Left ventricle myocardium superior (tissue), 1 donor: ENCODE measurements around the gene KCNQ2. TPM values are rescaled to one million over a fixed set of nuclear protein-coding genes. Genes with fewer than 3 reads are reported as not detected.

ENCODE experiments used
- ATAC-seq: fragments of 200-7000 bp; cut with Tn5 transposase; one replicate; pipeline ENCODE4 v1.9.1; 2020; ENCODE audit warnings: mild to moderate bottlenecking, moderate library complexity
- DNase-seq: peaks from one replicate; pipeline ENCODE4 v3.0.0-alpha.2; 2020
- intact Hi-C: fragments of 100-400 bp; cut with micrococcal nuclease; formaldehyde crosslinking; loops from one replicate; pipeline ENCODE4 v1.11.0; 2022
- total RNA-seq: library from RNA; stranded (reverse); fragmentation: NEBNext Ultra II Directional; extraction: Animal tissue kit (Norgen Biotek cat#: 25700); gene quantifications from one replicate; pipeline ENCODE4 v1.2.1, GENCODE V29; 2021
- donor health status: DM: no; HTN: yes; CAD: no; lungs with severe emphysema.

Gene KCNQ2
- total RNA-seq, 1 donor from 2014 or later = 0.52 TPM

DNA sequence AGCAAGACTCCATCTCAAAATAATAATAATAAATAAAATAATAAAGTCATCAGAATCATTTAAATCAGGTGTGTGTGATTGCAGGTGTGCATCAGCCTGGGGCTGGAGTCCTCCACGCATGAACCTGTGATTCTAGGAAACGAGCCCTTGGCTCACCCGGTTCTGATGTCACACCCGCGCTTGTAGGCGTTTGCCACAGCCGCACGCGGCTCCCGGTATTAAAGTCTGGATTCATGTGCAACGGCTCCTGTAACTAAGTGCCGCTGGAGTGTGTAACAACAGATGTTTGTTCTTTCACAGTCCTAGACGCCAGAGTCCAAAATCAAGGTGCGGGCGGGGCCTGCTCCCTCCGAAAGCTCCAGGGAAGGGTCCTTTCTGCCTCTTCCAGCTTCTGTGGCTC, 45.2 kb downstream of the KCNQ2 start:
- ATAC-seq (no peak), DNase-seq (no peak)
- intact Hi-C loops = no loop called here

DNA sequence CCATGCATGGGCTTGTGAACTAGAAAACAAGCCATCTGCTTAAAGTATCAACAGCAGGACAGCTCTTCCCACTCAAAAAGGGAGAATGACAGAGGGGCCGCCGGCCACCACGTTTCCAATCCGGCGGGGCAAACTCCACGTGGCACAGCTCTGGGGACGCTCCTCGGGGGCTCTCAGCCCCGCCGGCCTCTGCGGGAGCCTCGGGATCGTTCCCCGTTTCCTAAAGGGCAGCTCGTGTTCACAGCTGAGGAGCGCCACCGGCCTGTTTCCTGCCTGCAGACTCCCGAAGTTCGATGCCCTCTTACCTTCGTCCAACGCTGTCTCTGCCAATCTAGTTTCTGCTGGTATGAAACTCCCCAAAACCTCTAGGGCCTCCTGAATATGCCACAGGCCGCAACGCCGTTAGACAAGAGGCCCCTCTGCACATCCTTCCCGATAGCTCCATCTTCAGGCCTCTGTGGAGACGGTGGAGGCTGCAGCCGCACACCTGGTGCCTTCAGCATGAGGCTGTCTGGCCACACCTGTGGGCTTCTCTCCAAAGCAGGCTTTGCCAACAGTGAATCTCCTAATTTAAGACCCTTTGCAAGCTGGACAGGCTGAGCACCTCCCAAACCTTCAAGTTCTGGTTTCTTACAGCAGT, 46.5 kb downstream of the KCNQ2 start:
- intact Hi-C loops = no loop called here
- DNase-seq = no peak
- ATAC-seq = no peak

DNA sequence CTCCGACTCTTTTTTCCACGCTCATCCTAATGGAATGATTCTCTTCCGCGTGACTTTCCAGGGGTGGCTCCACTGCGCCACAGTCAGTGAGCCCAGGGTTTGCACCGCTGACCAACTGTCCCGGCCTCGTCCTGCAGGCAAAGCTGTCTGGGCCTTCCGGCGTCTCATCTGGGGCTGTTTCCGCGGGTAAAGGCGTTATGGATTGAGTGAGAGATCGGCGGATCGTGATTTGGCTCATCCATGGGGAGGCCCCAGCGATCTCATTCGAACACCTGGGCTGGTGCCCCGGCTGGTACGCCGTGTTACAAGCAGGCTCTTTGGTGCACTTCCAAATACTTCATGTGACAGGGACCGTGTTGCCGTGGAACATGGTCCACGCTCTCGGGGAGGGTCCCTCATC, 47.8 kb downstream of the KCNQ2 start:
- intact Hi-C loops = no loop called here
- DNase-seq = no peak

DNA sequence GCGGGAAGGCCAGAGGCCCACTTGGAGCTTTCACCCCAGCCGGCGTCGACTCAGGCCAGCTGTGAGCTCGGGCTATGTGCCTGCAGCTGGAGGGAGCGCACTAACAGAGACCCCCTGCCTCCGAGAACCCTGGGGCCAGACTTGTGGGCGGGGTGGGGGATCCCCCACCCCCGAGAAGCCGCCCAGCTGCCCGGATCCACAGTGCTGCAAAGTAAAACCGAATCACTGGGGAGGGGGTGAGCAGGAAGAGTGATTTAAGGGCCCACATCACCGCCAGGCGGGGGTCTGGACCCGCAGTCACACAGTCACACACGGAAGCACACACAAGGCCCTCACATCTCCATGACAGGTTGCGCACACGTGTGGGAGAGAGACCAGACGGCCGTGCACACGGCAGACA, 48.7 kb downstream of the KCNQ2 start:
- no peak for ATAC-seq
- DNase-seq = no peak
- intact Hi-C loops = no loop called here

More for the DNA sequence above, 47.8 kb downstream of the KCNQ2 start:
- ATAC-seq = no peak

DNA sequence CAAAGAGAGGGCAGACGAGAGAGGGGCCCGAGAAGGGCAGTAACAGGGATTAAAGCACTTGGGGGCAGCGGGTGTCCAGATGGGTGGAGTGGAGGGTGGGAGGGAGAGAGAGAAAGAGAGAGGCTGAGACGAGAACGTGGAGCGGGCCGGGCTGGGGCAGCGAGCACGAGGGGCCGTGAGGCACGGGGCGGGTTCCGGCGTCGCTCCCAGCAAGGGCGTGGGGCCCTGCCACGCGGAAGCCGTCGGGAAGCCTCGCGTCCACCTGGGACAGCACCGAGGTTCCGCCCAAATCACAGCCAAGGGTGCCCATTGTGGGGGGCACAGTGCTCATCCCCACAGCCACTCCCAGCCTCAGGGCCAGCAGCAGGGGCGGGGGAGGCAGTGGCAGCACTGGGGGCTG, 49.8 kb downstream of the KCNQ2 start:
- DNase-seq (no peak), ATAC-seq (no peak)
- intact Hi-C loops = no loop called here

DNA sequence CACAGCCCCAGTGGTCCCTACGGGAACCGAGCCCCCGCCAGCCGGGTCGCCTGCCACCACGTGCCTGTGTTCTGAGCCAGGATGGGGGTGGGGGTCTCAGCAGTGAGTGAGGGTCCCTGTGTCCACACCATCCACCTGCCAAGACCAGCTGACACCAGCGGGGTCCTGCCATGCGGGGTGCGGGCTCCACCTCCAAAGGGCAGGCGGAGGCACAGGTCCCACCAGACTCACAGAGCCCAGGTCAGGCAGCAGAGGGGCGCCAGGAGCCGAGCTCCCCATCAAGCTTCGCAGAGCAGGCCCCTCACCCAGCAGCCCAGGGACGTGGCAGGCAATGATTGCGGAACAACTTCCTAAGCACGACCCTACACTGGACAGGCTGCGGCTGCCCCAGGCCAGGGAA, 50.5 kb downstream of the KCNQ2 start:
- intact Hi-C loops = no loop called here
- DNase-seq (no peak), ATAC-seq (no peak)

DNA sequence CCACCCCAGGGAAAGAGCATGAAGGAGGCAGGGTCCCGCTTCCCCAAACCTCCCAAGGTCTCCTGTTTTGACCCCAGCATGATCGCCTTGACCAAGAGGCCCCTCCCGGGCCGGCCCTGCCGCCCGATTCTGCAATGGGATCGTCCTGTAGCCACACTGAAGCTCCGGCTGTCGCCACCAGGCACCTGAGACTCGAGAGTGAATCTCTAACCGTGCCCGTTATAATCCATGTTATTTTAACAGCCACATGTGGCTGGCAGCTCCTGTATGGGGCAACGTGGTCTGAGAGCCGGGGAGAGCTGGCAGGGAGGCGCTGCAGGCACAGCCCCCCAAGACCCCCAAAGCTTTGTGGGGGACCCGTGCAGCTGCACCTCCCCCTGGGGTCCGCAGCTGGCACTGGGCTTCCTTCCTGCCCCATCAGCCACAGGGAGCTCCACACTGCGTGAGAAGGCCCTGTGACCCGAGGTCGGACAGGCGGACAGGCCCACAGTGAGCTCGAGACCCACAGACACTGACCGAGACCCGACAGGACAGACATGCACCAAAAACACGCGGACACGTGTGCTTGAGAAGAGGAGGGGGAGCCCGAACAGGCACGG, 51.3 kb downstream of the KCNQ2 start:
- no peak for ATAC-seq
- no peak for DNase-seq
- intact Hi-C loops = no loop called here

DNA sequence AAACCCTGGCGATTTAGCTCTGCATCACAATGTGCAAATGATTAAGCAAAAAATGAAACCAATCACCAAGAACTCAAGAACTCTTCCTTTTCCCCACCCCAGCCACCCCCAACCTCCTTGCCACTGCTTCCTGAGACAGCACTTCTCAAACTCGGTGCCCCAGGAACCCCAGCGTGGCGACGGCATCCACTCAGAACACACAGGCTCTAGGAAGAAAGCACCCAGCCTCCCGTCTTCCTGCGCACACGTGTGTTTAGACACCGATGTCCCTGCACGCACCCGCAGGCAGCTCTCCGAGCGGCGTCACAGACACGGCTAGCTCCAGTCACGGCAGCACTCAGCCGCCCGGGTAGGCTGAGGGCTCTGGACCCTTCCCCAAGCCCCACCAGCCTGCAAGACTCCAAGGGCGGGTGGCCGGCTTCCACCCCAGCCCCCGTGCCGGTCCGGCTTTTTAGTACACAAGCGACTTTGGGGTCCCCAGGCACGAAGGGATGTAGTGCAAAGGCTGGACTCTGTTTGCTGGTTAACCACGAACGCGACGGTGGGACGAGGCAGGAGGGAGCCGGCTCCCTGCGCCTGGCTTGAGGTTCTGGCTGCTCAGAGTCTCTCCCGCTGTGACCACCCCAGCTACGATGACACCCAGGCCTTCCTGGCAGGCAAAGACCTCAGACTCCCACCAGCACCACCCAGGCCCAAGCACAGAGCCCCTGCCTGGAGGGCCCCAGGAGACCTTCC, 51.9 kb downstream of the KCNQ2 start:
- no peak for ATAC-seq
- intact Hi-C loops = no loop called here
- no peak for DNase-seq

DNA sequence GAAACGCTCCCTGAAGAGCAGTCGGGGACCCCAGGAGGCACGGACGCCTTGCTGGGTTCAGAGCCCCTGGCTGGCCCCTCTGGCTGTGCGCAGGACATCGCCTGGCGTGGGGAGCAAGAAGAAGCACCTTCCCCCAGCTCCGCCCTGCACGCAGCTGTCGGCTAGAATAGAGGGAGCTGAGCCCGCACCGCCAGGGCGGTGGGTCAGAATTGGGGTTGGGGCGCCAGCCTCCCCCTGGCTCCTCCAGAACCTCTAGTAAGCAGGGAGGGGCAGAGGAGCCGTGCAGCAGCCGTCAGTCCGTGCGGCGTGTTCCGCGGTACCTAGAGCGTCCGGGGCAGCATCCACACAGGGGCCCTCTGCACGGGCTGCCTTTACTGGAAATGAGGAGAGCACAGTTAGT, 53.2 kb downstream of the KCNQ2 start:
- no peak for ATAC-seq
- no peak for DNase-seq
- intact Hi-C loops = no loop called here

DNA sequence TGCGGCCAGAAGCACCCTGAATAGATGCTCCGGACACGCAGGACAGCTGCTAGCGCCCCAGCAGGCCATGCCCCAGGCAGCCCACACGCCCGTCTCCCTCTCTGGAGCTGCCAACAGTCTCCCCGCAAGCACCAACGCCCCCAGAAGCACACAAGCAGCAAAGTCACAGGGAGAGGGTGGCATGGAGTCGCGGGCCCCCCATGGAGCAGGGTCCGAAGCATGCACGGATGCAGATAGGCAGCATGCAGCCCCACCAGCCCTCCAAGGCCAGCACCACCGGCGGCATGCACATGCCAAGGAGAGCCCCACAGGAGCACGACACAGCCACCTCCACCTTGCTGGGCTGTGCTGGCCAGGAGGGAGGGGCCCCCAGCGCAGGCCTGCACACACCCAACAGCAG, 53.8 kb downstream of the KCNQ2 start:
- DNase-seq (no peak), ATAC-seq (no peak)
- intact Hi-C loops = no loop called here

DNA sequence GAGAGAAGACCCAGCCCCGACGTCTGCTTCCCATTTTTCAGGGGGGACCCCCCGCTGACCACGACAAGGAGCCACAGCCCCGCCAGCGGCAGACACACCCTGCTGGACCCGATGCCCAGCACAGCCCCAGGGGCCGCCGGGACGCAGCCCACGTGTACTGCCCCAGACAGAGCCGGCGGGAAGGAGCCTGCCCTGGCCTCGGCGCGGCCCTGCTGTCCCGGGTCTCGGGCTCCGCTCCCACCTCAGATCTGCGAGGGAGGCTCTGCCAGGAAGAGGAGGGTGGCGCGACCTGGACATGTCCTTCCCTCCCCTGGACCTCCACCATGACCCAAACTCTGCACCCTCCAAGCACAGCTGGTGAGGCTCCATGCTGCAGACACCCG, 54.7 kb downstream of the KCNQ2 start:
- intact Hi-C loops = no loop called here
- DNase-seq = no peak
- ATAC-seq = no peak

DNA sequence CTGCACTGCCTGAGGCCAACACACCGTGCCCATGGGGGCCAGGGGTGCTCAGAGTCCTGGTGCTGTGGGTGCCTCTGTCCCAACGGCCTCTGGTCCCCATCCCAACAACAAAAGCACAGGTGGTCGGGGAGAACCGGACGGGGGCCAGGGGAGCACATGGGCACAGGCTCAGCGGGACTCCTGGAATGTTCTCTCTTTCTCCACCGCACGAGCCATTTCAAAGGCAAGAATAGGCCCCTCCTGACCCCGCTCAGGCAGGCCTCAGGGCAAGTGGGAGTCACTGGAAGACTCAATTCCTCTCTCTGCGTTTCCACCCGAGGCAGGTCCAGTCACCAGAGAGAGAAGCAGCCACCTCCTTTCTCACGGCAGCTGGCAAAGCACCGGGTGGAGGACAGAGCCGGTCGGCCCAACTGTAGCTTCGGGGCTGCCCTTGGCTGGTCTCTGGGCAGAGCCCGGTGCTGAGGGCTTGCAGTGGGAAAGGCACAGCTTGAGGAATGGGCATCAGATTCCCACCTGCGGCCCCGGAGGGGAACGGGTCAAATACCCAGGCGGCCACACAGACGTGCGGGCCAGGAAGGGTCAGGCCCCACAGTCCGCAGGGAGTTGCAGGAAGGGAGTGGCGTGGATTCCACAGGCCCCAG, 55.2 kb downstream of the KCNQ2 start:
- intact Hi-C loops = no loop called here
- DNase-seq (no peak), ATAC-seq (no peak)

DNA sequence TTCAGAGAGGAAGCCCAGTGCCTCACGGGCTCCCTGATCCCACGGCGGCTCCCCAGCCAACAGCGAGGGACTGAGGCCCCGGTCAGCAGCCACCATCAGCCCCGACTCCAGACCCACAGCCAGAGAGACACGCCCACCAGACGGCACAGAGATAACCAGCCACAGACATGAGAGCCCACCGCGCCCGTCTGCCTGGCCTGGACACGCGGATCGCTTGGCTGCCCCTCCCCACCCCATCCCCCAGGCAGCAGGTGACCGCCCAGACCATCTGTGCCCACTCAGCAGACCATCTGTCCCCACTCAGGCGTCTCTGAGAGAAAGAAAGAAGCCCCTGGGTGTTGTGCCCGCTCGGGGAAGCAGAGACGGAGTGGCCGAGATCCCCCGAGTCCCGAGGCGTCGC, 55.8 kb downstream of the KCNQ2 start:
- intact Hi-C loops = no loop called here
- DNase-seq = no peak
- no peak for ATAC-seq

DNA sequence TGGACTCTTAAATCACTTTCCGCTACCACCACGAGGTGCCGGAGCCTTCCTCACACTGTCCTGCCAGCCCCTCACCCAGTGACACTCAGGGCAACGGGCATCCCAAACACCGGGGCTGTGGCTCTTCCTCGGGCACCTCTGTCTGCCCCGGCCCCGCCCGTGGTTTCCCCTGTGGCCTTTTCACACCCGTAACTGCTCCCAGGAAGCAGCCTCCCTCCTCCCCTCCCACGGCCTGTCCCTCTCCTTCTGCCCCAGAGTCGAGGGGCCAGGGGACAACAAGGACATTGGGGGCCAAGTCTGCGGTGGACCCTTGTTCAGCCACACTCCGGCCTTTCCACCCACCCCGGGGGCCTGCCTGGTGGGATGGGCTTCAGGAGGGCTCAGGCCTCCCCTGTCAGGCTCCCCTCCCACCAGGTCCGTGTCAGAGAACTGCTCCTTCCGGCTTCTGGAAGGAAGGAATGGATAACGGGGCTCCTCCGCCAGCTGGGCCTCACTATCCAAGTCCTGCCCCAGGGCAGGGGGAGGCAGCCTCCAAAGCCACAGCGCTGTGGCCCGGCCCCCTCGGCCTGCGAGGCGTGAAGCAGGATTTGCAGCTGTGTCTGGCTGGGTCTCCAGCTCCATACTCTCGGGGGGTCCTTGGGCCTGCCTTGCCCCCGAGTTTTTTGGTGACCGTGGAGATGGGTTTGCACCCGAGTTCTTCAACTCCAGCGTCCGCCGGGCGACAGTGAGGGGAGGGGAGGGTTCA, 56.6 kb downstream of the KCNQ2 start:
- ATAC-seq (no peak), DNase-seq (no peak)
- intact Hi-C loops = no loop called here

DNA sequence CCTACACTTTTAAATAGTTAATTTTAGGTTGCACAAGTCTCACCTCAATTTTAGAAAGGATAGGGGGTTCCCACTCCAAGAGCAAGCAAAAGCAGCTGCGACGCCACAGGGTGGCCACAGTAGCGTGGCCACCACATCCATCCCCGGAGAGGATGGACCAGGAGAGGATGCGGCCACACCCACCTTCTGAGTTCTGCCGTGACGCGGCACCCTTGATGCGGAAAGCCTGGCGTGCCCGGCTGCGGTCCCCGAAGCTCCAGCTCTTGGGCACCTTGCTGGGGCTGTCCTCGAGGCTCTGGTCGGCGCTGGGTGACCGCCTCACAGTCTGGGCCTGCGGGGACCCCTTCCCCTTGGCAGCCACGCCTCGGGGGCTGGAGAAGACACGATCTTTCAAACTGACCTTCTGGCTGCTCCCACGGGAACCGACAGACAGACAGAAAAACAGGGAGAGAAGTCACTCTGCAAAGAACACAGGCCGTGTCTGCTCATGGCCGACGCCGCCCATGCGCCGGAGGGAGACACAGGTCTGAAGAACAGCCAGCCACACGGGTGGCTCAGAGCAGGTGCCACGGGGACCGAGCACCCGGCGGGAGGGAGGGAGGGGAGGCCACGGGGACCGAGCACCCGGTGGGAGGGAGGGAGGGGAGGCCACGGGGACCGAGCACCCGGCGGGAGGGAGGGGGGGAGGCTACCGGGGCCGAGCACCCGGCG, 57.6 kb downstream of the KCNQ2 start:
- DNase-seq = no peak
- no peak for ATAC-seq
- intact Hi-C loops = no loop called here

DNA sequence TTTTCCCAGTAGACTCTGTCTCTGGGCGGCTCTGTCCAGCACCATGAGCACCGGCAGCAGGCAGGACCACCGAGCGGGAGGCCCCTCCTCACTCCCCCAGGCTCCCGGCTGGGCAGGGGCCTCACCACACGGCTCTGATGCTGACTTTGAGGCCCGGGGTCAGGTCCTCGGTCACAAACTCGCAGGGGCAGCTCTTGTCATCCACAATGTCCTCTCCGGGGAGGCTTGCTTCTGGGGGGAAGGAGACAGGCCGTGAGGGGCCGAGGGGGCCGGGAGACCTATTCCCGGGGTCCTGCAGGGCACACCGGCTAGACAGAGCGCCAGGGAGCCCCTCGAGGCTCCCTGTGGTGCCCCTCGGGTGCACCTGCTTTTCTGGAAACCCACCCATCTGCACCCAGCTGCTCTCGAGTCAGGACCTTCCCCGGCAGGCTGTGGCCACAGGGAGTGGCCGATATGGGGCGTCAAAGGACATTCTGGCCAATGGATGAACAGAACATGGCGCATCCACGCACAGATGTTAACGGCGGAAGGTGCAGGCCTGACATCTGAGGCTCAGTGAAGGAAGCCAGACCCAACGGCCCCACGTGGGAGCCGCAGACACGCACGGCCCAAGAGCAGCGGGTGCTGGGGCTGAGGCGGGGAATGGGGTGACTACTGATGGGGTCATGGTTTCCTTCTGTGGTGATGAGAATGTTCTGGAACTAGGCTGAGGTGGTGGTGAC, 58.3 kb downstream of the KCNQ2 start:
- intact Hi-C loops = no loop called here
- ATAC-seq = no peak
- no peak for DNase-seq

DNA sequence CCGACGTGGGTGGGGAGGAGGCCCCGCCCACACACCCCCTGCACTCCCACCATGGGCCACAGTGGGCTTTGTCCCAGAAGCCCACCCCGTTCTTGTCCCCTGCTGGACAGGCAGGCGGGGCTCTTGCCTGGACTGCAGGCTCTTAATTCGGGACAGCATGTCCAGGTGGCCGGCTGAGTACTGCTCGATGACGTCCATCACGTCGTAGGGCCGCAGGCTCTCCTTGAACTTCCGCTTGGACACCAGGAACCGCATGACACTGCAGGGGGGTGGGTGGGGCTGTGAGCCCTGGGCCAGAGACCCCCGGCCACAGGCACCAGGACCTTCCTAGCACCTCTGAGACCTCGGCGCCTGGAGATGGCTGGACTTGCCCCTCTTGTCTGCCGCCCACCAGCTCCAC, 59.1 kb downstream of the KCNQ2 start:
- no peak for DNase-seq
- ATAC-seq = no peak
- intact Hi-C loops = no loop called here

DNA sequence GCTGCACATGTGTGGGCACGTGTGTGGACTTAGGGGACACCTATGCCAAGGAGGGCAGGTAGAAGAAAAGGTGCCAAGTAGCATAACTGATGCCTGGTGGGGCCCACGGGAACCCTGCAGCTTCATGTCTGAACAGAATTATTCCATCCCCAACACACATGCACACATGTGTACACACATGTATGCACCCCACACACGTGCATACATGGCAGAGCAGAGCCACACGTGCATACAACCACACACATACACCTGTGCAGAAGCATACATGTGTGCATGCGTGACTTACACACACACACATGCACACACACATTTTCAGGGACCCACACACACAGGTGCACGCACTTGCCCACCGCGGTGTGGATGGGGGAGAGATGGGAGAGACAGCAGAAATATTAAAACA, 59.6 kb downstream of the KCNQ2 start:
- DNase-seq (no peak), ATAC-seq (no peak)
- intact Hi-C loops = no loop called here
